GM23248 (cell line): Measurements from ENCODE around the gene COG5. TPM values are rescaled to one million over a fixed set of nuclear protein-coding genes. Genes with fewer than 3 reads are reported as not detected.

Experiments used
- DNase-seq: peaks from one replicate; pipeline ENCODE4 v3.0.0-alpha.2; 2015
- H2AFZ ChIP-seq: fragments of 200-600 bp; sonication (generic); 2 replicates; pipeline ENCODE4 v1.6.1; 2016; ENCODE audit warnings: antibody characterized with exemption
- H3F3A ChIP-seq: fragments of 200-600 bp; sonication (generic); 2 replicates; pipeline ENCODE4 v1.6.1; 2016; ENCODE audit warnings: mild to moderate bottlenecking, antibody characterized with exemption, mixed run types; ENCODE audit not compliant: insufficient read depth
- H3K27ac ChIP-seq: fragments of 200-600 bp; sonication (generic); 2 replicates; pipeline ENCODE4 v1.5.1; 2016; ENCODE audit warnings: mild to moderate bottlenecking
- H3K27me3 ChIP-seq: fragments of 200-600 bp; sonication (generic); replicated peaks from 2 replicates; pipeline ENCODE4 v1.6.1; 2016; ENCODE audit warnings: mild to moderate bottlenecking; ENCODE audit not compliant: insufficient read depth
- H3K36me3 ChIP-seq: fragments of 200-600 bp; sonication (generic); 2 replicates; pipeline ENCODE4 v1.6.1; 2016; ENCODE audit warnings: low read depth, mild to moderate bottlenecking
- H3K4me1 ChIP-seq: fragments of 200-600 bp; sonication (generic); 2 replicates; pipeline ENCODE4 v1.6.1; 2016; ENCODE audit warnings: mild to moderate bottlenecking; ENCODE audit not compliant: insufficient read depth
- H3K4me2 ChIP-seq: fragments of 200-600 bp; sonication (generic); one replicate; pipeline ENCODE4 v1.6.1; 2016; ENCODE audit warnings: mild to moderate bottlenecking; ENCODE audit not compliant: unreplicated experiment
- H3K4me3 ChIP-seq: fragments of 200-600 bp; sonication (generic); 2 replicates; pipeline ENCODE4 v1.5.1; 2016; ENCODE audit warnings: mild to moderate bottlenecking
- H3K79me2 ChIP-seq: fragments of 200-600 bp; sonication (generic); 2 replicates; pipeline ENCODE4 v1.6.1; 2016; ENCODE audit warnings: mild to moderate bottlenecking; ENCODE audit not compliant: insufficient read depth
- H3K9ac ChIP-seq: fragments of 200-600 bp; sonication (generic); 2 replicates; pipeline ENCODE4 v1.6.1; 2016; ENCODE audit warnings: mild to moderate bottlenecking
- H3K9me2 ChIP-seq: fragments of 200-600 bp; sonication (generic); 2 replicates; pipeline ENCODE4 v1.6.1; 2016; ENCODE audit warnings: mixed run types, mild to moderate bottlenecking, moderate library complexity; ENCODE audit not compliant: insufficient read depth
- H3K9me3 ChIP-seq: fragments of 200-600 bp; sonication (generic); one replicate; pipeline ENCODE4 v1.6.1; 2017; ENCODE audit warnings: low read depth
- H4K20me1 ChIP-seq: fragments of 200-600 bp; sonication (generic); 2 replicates; pipeline ENCODE4 v1.6.0; 2016; ENCODE audit not compliant: insufficient read depth
- EZH2 ChIP-seq: fragments of 200-600 bp; sonication (generic); IDR thresholded peaks from 2 replicates; pipeline ENCODE4 v1.6.1; 2018; ENCODE audit warnings: antibody characterized with exemption, mild to moderate bottlenecking; ENCODE audit not compliant: insufficient read depth, poor library complexity, severe bottlenecking
- EZH2phosphoT487 ChIP-seq: fragments of 200-600 bp; sonication (generic); IDR thresholded peaks from 2 replicates; pipeline ENCODE4 v1.6.1; 2018; ENCODE audit warnings: antibody characterized with exemption, moderate library complexity, mild to moderate bottlenecking, low read depth; ENCODE audit not compliant: insufficient read depth
- WGBS, 2 experiments: methylation state at CpG; one replicate each; pipeline ENCODE4 v1.1.6; 2015 to 2017; ENCODE audit warnings: low lambda C conversion rate in 2 of 2, low coverage in 1 of 2; ENCODE audit errors: missing lambda C conversion rate in 2 of 2; 5-methylcytosine and 5-hydroxymethylcytosine counted together
- in situ Hi-C: fragments of 300-500 bp; cut with MboI; formaldehyde crosslinking; loops from 2 replicates; pipeline ENCODE4 v1.15.0; 2020
- polyA plus RNA-seq: library from polyadenylated mRNA; unstranded; fragments of >200 nt; fragmentation: Nextera tagmentation; extraction: Ambion mirVana; gene quantifications from 2 replicates; pipeline ENCODE4 v1.2.1, GENCODE V29; 2016
- total RNA-seq: library from RNA; depleted of rRNA; stranded (reverse); fragments of >200 nt; shearing (Covaris generic); gene quantifications from 2 replicates; pipeline ENCODE4 v1.2.3, GENCODE V29; 2014

The COG5 gene
- total and polyA plus RNA-seq, 2 experiments from 2014 or later, result 20.7 to 26.0 TPM

DNA sequence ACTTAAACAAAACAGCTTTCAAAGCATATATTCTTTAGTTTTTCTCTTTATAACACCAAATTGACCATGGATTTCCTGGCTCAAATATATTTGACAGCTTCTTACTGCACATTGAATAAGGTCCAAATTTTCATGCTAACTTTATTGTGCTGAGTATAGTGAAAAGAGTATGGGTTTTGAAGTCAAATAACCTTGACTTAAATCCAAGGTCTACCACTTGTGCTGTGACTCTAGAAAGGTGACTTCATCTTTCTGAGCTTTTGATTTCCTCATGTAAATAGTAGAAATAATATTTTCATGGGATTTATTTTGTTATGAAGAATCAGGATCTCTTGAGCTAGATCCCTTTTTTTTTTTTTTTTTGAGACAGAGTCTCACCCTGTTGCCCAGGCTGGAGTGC is 233.2 kb downstream of the COG5 start:
- Histone ChIP-seq H2AFZ (no peak overlapping the region), H3K27me3 (no peaks in the 10 kb centered on the region), H3K4me1 (peaks cover 8% of the 10 kb centered on the region; the same call in 1 of the 2 replicates), H3K27ac (no peak overlapping the region), H3K9ac (no peak overlapping the region), H3K36me3 (no peaks in the 10 kb centered on the region), H3K4me2 (no peak overlapping the region), H3K9me3 (no peaks in the 10 kb centered on the region), H3K9me2 (no peaks in the 10 kb centered on the region), H4K20me1 (no peaks in the 10 kb centered on the region), H3F3A (peaks cover 9% of the 10 kb centered on the region), H3K4me3 (no peak overlapping the region), H3K79me2 (no peaks in the 10 kb centered on the region)
- TF ChIP-seq EZH2, result no peak
- no peak for TF ChIP-seq EZH2phosphoT487
- in situ Hi-C loops, result no loop called here
- no peak for DNase-seq

DNA sequence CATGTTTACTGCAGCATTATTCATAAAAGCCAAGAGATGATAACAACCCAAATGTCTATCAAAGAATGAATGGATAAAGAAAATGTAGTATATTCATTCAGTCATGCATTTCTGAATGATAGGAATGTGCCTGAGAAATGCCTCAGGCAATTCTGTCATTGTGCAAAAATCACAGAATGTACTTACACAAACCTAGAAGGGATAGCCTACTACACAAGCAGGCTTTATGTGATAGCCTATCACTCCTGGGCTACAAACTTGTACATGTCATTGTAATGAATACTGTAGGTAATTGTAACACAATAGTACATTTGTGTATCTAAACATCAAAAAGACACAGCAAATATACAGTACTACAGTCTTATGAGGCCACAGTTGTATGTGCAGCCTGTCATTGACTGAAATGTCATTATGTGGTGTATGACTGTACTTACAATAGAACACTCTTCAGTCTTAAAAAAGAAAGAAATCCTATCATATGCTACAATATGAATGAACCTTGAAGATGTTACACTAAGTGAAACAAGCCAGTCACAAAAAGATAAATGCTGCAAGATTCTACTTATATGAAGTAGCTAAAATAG is 235.6 kb downstream of the COG5 start:
- Histone ChIP-seq H3K9me3 (no peaks in the 10 kb centered on the region), H2AFZ (no peak overlapping the region), H3K4me2 (no peak overlapping the region), H3K4me3 (no peak overlapping the region), H3K9me2 (no peaks in the 10 kb centered on the region), H3K79me2 (no peaks in the 10 kb centered on the region), H3K36me3 (no peaks in the 10 kb centered on the region), H3K9ac (no peak overlapping the region), H4K20me1 (no peaks in the 10 kb centered on the region), H3K27me3 (no peaks in the 10 kb centered on the region), H3K27ac (no peak overlapping the region), H3K4me1 (peaks cover 8% of the 10 kb centered on the region; the same call in 1 of the 2 replicates), H3F3A (peaks cover 9% of the 10 kb centered on the region)
- DNase-seq, result peak; percentile 40
- in situ Hi-C loops, result no loop called here
- no peak for TF ChIP-seq EZH2phosphoT487
- TF ChIP-seq EZH2, result no peak

DNA sequence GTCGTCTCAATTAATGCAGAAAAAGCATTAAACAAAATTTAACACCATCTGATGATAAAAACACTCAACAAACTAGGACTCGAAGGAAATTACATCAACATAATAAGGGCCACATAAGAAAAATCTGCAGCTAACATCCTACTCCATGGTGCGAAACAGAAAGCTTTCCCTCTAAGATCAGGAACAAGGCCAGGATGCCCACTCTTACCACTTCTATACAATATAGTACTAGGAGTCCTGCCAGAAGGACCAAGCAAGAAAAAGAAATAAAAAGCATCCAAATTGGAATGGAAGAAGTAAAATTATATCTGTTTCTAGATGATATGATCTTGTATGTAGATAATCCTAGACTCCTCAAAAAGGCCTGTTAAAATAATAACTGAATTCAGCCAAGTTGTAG is 237.7 kb downstream of the COG5 start:
- Histone ChIP-seq H4K20me1 (no peaks in the 10 kb centered on the region; the same call in 1 of the 2 replicates), H3K4me2 (no peak overlapping the region), H3F3A (peaks cover 9% of the 10 kb centered on the region), H2AFZ (no peak overlapping the region), H3K27ac (no peak overlapping the region), H3K36me3 (no peaks in the 10 kb centered on the region), H3K9me3 (no peaks in the 10 kb centered on the region), H3K27me3 (no peaks in the 10 kb centered on the region), H3K79me2 (no peaks in the 10 kb centered on the region), H3K4me3 (no peak overlapping the region), H3K4me1 (peaks cover 8% of the 10 kb centered on the region; the same call in 1 of the 2 replicates), H3K9ac (no peak overlapping the region), H3K9me2 (no peaks in the 10 kb centered on the region)
- no peak for TF ChIP-seq EZH2phosphoT487
- no peak for TF ChIP-seq EZH2
- in situ Hi-C loops, result no loop called here
- 79 to 83% methylated on average over 3 of the region's 3 CpGs for WGBS, 2 experiments
- DNase-seq, result no peak

GRCh38 chr7:107322015-107322414 is 241.7 kb downstream of the COG5 start:
- no peak overlapping the region for H3K4me3 ChIP-seq
- in situ Hi-C loops, result no loop called here
- H3K4me2 ChIP-seq, result no peak overlapping the region
- no peaks in the 10 kb centered on the region; the same call in 1 of the 2 replicates for H4K20me1 ChIP-seq
- no peak for DNase-seq
- no peak overlapping the region for H3K27ac ChIP-seq
- no peaks in the 10 kb centered on the region; the same call in 1 of the 2 replicates for H3F3A ChIP-seq
- TF ChIP-seq EZH2phosphoT487 (no peak), EZH2 (no peak)
- no peaks in the 10 kb centered on the region for H3K27me3 ChIP-seq
- H3K9me2 ChIP-seq, result no peaks in the 10 kb centered on the region
- WGBS, 2 experiments, result 12 to 16% methylated on average over 1 of the region's 1 CpG
- H3K9me3 ChIP-seq, result no peaks in the 10 kb centered on the region
- H3K9ac ChIP-seq, result no peak overlapping the region
- H3K79me2 ChIP-seq, result no peaks in the 10 kb centered on the region
- no peak overlapping the region for H2AFZ ChIP-seq
- H3K36me3 ChIP-seq, result peaks cover 6% of the 10 kb centered on the region; the same call in 1 of the 2 replicates
- H3K4me1 ChIP-seq, result no peaks in the 10 kb centered on the region

DNA sequence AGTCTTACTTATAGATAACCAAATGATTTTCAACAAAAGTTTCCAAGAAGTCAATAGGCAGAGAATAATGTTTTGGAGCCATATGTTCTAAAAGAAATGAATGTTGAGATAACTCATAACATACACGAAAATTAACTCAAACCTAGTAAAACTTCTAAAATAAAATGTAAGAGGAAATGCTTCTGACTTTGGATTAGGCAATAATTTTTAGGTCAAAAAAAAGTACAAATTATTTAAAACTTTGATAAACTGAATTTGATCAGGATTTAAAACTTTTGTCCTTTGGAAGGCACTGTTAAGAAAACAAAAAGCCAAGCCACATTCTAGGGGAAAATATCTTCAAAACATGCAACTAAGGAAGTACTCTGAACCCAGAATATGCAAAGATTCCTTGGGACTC is 242.1 kb downstream of the COG5 start:
- Histone ChIP-seq H3K9ac (no peak overlapping the region), H3K4me2 (no peak overlapping the region), H3K4me1 (no peaks in the 10 kb centered on the region), H3K79me2 (no peaks in the 10 kb centered on the region), H3K27me3 (no peaks in the 10 kb centered on the region), H4K20me1 (no peaks in the 10 kb centered on the region; the same call in 1 of the 2 replicates), H2AFZ (no peak overlapping the region), H3K9me2 (no peaks in the 10 kb centered on the region), H3K27ac (no peak overlapping the region), H3K4me3 (no peak overlapping the region), H3K9me3 (no peaks in the 10 kb centered on the region), H3K36me3 (peaks cover 6% of the 10 kb centered on the region; the same call in 1 of the 2 replicates), H3F3A (no peaks in the 10 kb centered on the region; the same call in 1 of the 2 replicates)
- TF ChIP-seq EZH2phosphoT487 (no peak), EZH2 (no peak)
- no peak for DNase-seq
- in situ Hi-C loops, result no loop called here
- WGBS, 2 experiments, result 92 to 100% methylated on average over 1 of the region's 1 CpG
